Chondrocyte (in vitro differentiated cells): ENCODE data around the gene MDC1. TPM values are rescaled to one million over a fixed set of nuclear protein-coding genes. Genes with fewer than 3 reads are reported as not detected.

Experiments used
- DNase-seq: peaks from one replicate; pipeline ENCODE4 v3.0.0; 2021; ENCODE audit warnings: mixed read lengths, low spot score
- H3K27ac Mint-ChIP-seq: one replicate; pipeline ENCODE4 v1.8.0; 2021; ENCODE audit warnings: mild to moderate bottlenecking, moderate library complexity, mixed read lengths; ENCODE audit not compliant: unreplicated experiment
- H3K27me3 Mint-ChIP-seq: 2 replicates; pipeline ENCODE4 v1.8.0; 2021; ENCODE audit warnings: low read depth, mixed read lengths
- H3K36me3 Mint-ChIP-seq: 2 replicates; pipeline ENCODE4 v1.8.0; 2021; ENCODE audit warnings: low read depth, mixed read lengths
- H3K4me1 Mint-ChIP-seq: 2 replicates; pipeline ENCODE4 v1.8.0; 2021; ENCODE audit warnings: low read depth, mild to moderate bottlenecking, mixed read lengths
- H3K4me3 Mint-ChIP-seq: one replicate; pipeline ENCODE4 v1.8.0; 2021; ENCODE audit warnings: mild to moderate bottlenecking, moderate library complexity, mixed read lengths; ENCODE audit not compliant: unreplicated experiment
- H3K9me3 Mint-ChIP-seq: 2 replicates; pipeline ENCODE4 v1.8.0; 2021; ENCODE audit warnings: low read depth, mixed read lengths
- total RNA-seq: library from RNA; stranded (reverse); gene quantifications from 3 replicates; pipeline ENCODE4 v1.2.1, GENCODE V29; 2021
- TF ChIP-seq, protein P1 (sequence below): fragments of 200-600 bp; sonication (generic); IDR thresholded peaks from 2 replicates; pipeline ENCODE4 v1.5.0; 2021; ENCODE audit warnings: antibody characterized with exemption, mild to moderate bottlenecking, moderate library complexity

Gene MDC1
- total RNA-seq, 1 donor from 2014 or later: 33.5 TPM

DNA sequence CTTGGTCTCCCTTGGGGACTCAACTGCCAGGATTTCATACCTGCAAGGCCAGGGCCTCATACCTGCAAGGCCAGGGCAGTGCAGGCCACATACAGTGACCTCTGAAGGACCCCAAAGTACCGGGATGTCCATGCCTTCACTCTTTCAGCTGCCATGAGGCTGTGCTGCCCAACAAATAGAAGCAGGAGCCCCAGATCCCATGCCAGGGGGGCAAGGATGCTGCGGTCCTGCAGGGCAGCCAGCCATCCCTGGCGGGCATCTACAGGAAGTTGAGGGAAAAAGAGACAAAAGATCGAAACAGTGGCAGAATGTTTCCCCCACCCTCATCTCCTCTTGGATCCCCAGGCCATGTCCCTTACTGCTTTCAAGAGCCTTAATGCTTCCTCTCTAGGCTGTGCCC is 27.1 kb downstream of the MDC1 start:
- peaks cover 10% of the 10 kb centered on the region for H3K36me3 Mint-ChIP-seq
- TF ChIP-seq, protein P1, sequence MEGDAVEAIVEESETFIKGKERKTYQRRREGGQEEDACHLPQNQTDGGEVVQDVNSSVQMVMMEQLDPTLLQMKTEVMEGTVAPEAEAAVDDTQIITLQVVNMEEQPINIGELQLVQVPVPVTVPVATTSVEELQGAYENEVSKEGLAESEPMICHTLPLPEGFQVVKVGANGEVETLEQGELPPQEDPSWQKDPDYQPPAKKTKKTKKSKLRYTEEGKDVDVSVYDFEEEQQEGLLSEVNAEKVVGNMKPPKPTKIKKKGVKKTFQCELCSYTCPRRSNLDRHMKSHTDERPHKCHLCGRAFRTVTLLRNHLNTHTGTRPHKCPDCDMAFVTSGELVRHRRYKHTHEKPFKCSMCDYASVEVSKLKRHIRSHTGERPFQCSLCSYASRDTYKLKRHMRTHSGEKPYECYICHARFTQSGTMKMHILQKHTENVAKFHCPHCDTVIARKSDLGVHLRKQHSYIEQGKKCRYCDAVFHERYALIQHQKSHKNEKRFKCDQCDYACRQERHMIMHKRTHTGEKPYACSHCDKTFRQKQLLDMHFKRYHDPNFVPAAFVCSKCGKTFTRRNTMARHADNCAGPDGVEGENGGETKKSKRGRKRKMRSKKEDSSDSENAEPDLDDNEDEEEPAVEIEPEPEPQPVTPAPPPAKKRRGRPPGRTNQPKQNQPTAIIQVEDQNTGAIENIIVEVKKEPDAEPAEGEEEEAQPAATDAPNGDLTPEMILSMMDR: no peak
- H3K27ac Mint-ChIP-seq: peak overlapping the region; percentile 97
- peak overlapping the region; percentile 89 for H3K4me3 Mint-ChIP-seq
- H3K27me3 Mint-ChIP-seq: no peaks in the 10 kb centered on the region
- peaks cover 51% of the 10 kb centered on the region for H3K4me1 Mint-ChIP-seq
- no peaks in the 10 kb centered on the region for H3K9me3 Mint-ChIP-seq
- DNase-seq: peak; percentile 59

DNA sequence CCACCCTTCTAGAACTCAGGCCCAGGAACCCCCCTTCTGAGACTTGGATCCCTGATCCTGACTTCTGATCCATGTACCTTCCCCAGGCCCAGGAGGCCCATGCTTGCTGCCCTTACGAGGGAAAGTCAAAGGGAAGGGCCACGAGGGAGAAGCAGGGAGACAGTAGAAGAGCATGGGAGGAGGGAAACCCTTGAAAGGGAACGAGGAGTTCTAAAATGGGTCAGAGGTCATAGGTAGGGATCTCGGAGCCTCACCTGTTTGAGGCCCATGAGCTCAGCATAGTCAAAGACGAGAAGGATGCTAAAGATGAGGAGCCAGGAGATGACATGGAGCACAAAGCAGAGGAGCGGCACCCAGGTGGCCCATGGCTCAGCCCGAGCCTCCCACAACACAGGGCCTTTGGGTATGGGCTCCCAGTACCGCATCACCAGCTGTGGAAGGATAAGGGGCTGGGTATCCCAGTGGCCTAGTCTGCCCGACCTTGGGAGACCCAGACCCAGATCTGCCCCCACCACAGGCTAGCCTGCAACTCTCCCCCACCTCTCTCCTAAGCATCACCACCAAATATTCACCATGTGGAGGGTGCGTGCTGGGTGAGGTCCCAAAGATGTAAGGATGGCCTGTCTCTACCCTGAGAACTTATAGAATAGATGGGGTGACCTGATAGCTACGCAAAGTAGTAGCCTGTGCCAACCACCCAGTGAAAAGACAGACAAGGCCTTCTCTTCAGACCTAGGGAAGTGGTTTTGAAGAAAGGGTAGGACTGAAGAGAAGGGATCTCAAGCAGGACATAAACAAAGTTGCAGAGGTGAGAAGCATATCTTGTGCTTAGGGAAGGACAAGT is 27.8 kb downstream of the MDC1 start:
- DNase-seq: peak; percentile 61
- peaks cover 14% of the 10 kb centered on the region for H3K36me3 Mint-ChIP-seq
- no peaks in the 10 kb centered on the region for H3K9me3 Mint-ChIP-seq
- peaks cover 51% of the 10 kb centered on the region for H3K4me1 Mint-ChIP-seq
- no peaks in the 10 kb centered on the region for H3K27me3 Mint-ChIP-seq
- H3K4me3 Mint-ChIP-seq: peak overlapping the region; percentile 89
- TF ChIP-seq, protein P1: no peak
- peak overlapping the region; percentile 97 for H3K27ac Mint-ChIP-seq

DNA sequence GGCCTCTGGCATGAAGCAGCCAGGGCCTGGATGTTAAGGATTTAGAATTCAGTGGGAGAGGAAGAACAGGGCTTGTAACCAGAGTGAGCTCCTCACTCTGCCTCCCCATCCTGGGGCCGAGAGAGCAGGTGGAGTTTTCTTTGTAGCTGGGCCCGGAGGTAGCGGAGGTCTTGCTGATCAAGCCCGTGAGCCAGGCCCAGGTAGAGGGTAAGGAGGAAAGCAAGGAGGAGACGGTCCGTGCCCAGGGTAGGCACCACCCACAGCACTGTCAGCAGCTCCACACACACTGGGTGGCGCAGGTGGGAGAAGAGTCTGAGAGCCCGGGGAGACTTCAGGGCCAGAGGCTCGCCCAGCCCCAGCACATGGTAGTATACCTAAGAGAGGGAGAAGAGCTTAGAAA is 28.5 kb downstream of the MDC1 start:
- Mint-ChIP-seq H3K4me1 (peaks cover 51% of the 10 kb centered on the region), H3K27ac (peak overlapping the region; percentile 97), H3K36me3 (peaks cover 19% of the 10 kb centered on the region), H3K27me3 (no peaks in the 10 kb centered on the region), H3K4me3 (peak overlapping the region; percentile 99), H3K9me3 (no peaks in the 10 kb centered on the region)
- no peak for DNase-seq
- TF ChIP-seq, protein P1: no peak

DNA sequence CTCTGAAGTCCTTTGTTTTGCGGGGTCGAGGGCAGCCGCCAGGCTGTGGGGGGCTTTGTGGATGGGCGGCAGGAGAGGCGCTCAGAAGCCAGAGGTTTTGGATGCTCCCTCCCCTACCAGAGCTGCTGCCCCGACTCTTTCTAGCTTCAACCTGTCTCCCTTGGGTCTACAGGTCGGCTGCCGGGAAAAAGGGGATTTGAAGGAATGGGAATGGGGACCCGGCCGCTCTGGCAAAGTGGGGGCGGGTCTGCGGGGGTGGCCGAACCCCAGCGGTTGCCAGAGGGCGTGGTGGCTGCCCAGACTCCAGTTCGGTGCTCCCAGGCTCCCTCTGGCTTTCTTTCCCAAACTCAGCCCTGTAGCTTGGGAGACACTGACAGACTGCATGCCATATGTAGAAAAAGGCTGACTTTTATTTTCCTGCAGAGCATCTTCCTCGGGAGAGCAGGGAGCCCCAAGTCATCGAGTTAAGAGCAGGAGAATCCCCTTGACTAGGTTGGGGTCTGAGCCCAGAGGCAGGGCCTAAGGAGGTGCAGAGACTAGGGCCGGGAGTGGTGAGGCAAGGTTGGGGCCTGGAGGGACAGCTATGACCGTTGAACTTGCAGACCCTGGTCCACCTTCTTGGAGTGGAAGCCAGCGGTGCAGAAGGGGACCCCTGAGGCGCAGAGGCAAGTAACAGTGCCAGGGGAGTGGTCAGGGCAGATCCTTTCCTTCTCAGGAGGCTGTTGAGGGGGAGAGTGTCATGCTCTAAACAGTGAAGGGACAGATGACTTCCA is 29.2 kb downstream of the MDC1 start:
- TF ChIP-seq, protein P1: peak; percentile 68
- Mint-ChIP-seq H3K4me3 (peak overlapping the region; percentile 99), H3K4me1 (peaks cover 54% of the 10 kb centered on the region), H3K9me3 (no peaks in the 10 kb centered on the region), H3K27ac (peak overlapping the region; percentile 97), H3K36me3 (peaks cover 22% of the 10 kb centered on the region), H3K27me3 (no peaks in the 10 kb centered on the region)
- no peak for DNase-seq

DNA sequence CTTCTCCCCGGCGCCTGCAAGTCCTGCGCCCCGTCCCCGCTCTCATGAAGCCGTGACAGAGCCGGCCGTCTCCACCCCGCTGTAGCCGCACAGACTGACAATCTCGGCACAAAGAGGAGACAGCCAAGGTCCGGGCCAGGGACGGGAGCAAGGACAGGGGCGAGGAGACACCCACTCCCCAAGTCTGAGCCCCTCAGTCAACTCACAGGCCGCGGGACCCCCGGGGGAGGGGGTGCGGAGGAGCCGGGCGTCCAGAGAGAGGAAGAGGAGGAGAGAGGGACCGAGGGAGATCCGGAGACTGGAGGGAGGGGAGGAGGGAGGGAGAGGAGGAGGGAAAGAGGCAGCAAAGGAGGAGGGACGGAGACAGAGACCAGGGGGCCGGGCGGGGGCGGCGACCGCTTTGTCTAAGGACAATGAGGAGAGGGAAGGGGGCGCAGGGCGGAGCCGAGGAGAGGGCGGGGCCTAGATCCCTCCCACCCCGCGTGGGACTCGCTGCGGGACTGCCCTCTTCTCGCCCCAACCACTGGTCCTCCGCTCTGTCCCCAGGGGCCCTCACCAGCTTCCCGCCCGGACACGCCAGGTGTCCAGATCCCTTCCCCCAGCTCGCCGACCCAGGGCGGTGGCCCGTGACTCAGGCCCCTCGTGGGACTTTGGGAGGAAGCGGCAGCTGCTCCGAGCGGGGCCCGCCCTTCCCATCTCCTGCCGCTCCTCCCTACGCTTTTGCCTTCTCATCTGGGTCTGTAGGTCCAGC is 30.0 kb downstream of the MDC1 start:
- Mint-ChIP-seq H3K9me3 (no peaks in the 10 kb centered on the region), H3K4me1 (peaks cover 61% of the 10 kb centered on the region), H3K27me3 (no peaks in the 10 kb centered on the region), H3K4me3 (peak overlapping the region; percentile 99), H3K36me3 (peaks cover 26% of the 10 kb centered on the region), H3K27ac (peak overlapping the region; percentile 97)
- peak; percentile 99 for DNase-seq
- TF ChIP-seq, protein P1: no peak
